Fibroblast of mammary gland (primary cell): Measurements from ENCODE around the gene TACC2.

Experiments
- DNase-seq: peaks from one replicate; pipeline ENCODE4 v3.0.0-alpha.2; 2010; ENCODE audit warnings: low read depth
- H3K4me3 ChIP-seq: 2 replicates; pipeline ENCODE4 v1.5.1; 2011; ENCODE audit warnings: low read depth, mild to moderate bottlenecking, low read length, moderate library complexity; ENCODE audit not compliant: control insufficient read depth
- TF ChIP-seq, protein P1 (sequence below): conservative IDR thresholded peaks from 2 replicates; pipeline ENCODE4 v1.5.1; 2011; ENCODE audit warnings: low read depth, low read length, inconsistent platforms; ENCODE audit not compliant: control insufficient read depth, insufficient read depth

TACC2 gene

DNA sequence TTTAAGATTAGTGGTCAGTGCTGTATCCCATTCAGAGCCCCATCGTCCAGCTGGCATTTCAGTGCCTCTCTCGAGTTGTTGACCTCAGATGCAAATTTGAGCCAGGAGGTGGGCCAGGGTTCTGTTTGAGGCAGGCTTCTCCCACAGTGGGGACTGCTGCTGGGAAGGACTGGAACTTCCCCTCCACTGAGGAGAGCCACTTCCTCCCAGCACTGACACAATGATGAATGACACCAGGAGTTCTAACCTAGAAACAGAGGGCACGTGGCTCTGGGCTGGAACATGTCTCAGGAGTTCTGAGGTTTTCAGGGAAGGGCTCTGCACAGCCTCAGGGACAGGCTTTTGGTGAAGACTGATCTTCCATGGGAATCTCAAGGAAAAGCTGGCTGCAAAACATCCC, 263.8 kb downstream of the TACC2 start:
- no peak for DNase-seq
- TF ChIP-seq, protein P1, sequence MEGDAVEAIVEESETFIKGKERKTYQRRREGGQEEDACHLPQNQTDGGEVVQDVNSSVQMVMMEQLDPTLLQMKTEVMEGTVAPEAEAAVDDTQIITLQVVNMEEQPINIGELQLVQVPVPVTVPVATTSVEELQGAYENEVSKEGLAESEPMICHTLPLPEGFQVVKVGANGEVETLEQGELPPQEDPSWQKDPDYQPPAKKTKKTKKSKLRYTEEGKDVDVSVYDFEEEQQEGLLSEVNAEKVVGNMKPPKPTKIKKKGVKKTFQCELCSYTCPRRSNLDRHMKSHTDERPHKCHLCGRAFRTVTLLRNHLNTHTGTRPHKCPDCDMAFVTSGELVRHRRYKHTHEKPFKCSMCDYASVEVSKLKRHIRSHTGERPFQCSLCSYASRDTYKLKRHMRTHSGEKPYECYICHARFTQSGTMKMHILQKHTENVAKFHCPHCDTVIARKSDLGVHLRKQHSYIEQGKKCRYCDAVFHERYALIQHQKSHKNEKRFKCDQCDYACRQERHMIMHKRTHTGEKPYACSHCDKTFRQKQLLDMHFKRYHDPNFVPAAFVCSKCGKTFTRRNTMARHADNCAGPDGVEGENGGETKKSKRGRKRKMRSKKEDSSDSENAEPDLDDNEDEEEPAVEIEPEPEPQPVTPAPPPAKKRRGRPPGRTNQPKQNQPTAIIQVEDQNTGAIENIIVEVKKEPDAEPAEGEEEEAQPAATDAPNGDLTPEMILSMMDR, result no peak
- no peak overlapping the region for H3K4me3 ChIP-seq

DNA sequence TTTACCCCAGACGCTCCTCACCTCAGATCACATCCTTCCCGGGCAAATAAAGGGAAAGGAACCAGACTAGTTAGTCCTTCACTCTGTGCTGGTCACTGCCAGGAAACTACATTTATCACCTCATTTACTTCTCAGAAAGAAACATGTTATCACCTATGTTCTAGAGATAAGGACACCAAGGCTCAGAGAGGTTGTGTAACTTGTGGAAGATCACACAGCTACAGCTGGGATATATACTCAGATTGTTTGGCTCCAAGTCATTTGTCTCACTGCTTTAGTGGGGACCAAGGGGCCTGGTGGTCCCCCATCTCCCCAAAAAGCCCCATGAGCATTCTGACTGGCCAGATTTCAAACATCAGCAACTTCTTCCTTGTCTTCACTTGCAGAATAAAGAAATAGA, 264.6 kb downstream of the TACC2 start:
- no peak for DNase-seq
- no peak overlapping the region for H3K4me3 ChIP-seq
- TF ChIP-seq, protein P1, result no peak

- no peak for DNase-seq
- H3K4me3 ChIP-seq, result no peak overlapping the region
- TF ChIP-seq, protein P1, result no peak
Observed at GRCh38 chr10:122254831-122255230, 265.9 kb downstream of the TACC2 start.

- no peak for DNase-seq
- TF ChIP-seq, protein P1, result no peak
Observed at GRCh38 chr10:122255509-122256301, 266.7 kb downstream of the TACC2 start.

DNA sequence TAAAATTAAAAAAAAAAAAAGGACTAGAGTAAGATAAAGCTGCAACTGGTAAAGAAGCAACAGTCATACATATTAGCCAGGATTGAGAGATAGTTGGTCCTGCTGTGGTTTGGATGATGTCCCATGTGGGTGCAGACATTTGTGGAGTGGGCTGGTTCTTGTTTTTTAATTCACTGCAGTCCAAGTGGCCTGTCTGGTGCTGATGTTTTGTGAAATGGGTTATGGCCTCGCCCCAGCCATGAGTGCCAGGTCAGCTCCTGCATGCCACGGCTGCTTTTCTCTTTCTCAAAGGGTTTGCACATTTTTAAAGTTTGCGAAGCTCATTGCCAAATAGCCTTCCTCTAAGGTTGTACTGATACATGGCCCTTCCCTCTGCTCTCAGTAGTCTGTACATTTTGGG, 268.1 kb downstream of the TACC2 start:
- no peak for DNase-seq
- TF ChIP-seq, protein P1, result no peak

More at GRCh38 chr10:122255509-122256301, 266.7 kb downstream of the TACC2 start:
- no peak overlapping the region for H3K4me3 ChIP-seq

DNA sequence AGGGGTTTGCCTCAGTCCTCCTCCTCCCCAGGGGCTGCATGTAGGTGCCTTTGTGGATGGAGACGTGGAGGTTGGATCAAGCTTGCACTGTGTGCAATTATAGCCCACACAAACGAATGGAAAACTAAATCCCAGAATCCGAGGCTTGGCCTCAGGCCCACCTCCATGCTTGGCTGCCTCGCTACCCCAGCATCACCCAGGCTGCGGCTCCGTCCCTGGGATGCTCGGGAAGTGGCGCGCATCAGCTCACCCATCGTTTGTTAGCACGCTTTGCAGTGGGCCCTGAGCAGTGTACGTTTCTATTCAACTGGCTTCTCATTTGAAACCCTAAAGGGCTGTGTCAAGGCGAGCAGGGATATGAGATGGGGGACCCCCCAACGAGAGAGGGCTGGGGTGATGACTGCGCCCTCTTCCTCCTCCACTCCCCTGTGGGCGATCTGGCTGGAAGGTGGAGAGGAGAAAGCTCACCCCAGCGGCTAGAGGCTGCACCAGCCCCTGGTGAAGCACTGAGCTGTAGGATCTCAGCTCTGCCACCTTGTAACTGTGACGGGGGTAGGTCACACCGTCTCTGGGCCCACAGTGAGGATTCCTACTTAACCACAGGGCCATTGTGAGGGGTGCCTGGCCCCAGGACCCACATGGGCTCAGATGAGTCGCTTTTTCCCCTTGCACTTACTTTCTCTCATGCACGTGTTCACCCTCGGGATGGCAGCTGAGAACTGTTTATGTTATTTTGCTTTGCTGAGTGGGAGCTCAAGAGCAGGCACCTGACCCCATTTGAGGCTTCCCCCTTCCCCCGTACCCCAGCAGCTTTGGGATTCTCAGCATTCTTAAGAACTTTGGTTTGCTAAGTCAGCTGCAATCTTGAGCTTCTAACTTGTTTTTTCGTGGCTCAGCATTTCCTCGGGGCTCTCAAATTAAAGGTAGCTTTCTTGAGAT, 269.4 kb downstream of the TACC2 start:
- H3K4me3 ChIP-seq, result no peak overlapping the region
- TF ChIP-seq, protein P1, result no peak
- DNase-seq, result no peak

More for the DNA sequence above, 268.1 kb downstream of the TACC2 start:
- no peak overlapping the region for H3K4me3 ChIP-seq
